HepG2 (cell line): ENCODE data around the gene MARCHF9. TPM values are rescaled to one million over a fixed set of nuclear protein-coding genes. Genes with fewer than 3 reads are reported as not detected.
A peak's percentile ranks its signal among the peaks of the same experiment; 100 is the strongest.

Source experiments
- ADNP ChIP-seq: sonication (generic); formaldehyde crosslinking; IDR thresholded peaks from 2 replicates; pipeline ENCODE4 v1.4.0; 2020; ENCODE audit warnings: missing genetic modification reagents
- BCL6 ChIP-seq: IDR thresholded peaks from 2 replicates; pipeline ENCODE4 v1.6.1; 2016; ENCODE audit warnings: missing genetic modification reagents, missing compliant biosample characterization
- BRCA1 ChIP-seq: sonication (generic); formaldehyde crosslinking; IDR thresholded peaks from 2 replicates; pipeline ENCODE4 v1.4.0; 2020; ENCODE audit warnings: missing genetic modification reagents
- FLYWCH1 ChIP-seq: sonication (generic); formaldehyde crosslinking; IDR thresholded peaks from 2 replicates; pipeline ENCODE4 v1.8.1; 2023; ENCODE audit warnings: mild to moderate bottlenecking, missing genetic modification reagents
- FOSL2 ChIP-seq: sonication (generic); formaldehyde crosslinking; IDR thresholded peaks from 2 replicates; pipeline ENCODE4 v1.4.0; 2020; ENCODE audit warnings: missing genetic modification reagents
- GABPB1 ChIP-seq: IDR thresholded peaks from 2 replicates; pipeline ENCODE4 v1.6.1; 2016; ENCODE audit warnings: mild to moderate bottlenecking, missing genetic modification reagents, moderate library complexity, missing compliant biosample characterization
- KAT2B ChIP-seq: fragments of 150-350 bp; IDR thresholded peaks from 2 replicates; pipeline ENCODE4 v1.6.1; 2014; ENCODE audit warnings: low read depth, low read length, borderline replicate concordance
- KDM5B ChIP-seq: sonication (generic); formaldehyde crosslinking; IDR thresholded peaks from 2 replicates; pipeline ENCODE4 v1.4.0; 2020; ENCODE audit warnings: missing genetic modification reagents, mild to moderate bottlenecking, borderline replicate concordance
- MAZ ChIP-seq, 2 experiments: sonication (generic) in 1 of 2; formaldehyde crosslinking in 1 of 2; IDR thresholded peaks; 2 replicates each; pipeline versions ENCODE4 v1.5.0 to v1.6.1; 2012 to 2020; ENCODE audit warnings: low read depth in 2 of 2, mild to moderate bottlenecking in 2 of 2, borderline replicate concordance in 1 of 2, improper control_type of control experiment in 1 of 2, low read length in 1 of 2, missing genetic modification reagents in 1 of 2, moderate library complexity in 1 of 2
- PAWR ChIP-seq: sonication (generic); formaldehyde crosslinking; IDR thresholded peaks from 2 replicates; pipeline ENCODE4 v1.4.0; 2020; ENCODE audit warnings: missing genetic modification reagents, mild to moderate bottlenecking, borderline replicate concordance
- PHF20 ChIP-seq: sonication (generic); formaldehyde crosslinking; IDR thresholded peaks from 2 replicates; pipeline ENCODE4 v1.5.0; 2020; ENCODE audit warnings: mild to moderate bottlenecking, missing genetic modification reagents
- PLSCR1 ChIP-seq: sonication (generic); formaldehyde crosslinking; IDR thresholded peaks from 2 replicates; pipeline ENCODE4 v1.5.0; 2020; ENCODE audit warnings: missing genetic modification reagents, mild to moderate bottlenecking, borderline replicate concordance
- SMAD1 ChIP-seq: sonication (generic); formaldehyde crosslinking; IDR thresholded peaks from 2 replicates; pipeline ENCODE4 v1.4.0; 2020; ENCODE audit warnings: missing genetic modification reagents, low read depth, mild to moderate bottlenecking, borderline replicate concordance
- ZFP90 ChIP-seq: sonication (generic); formaldehyde crosslinking; IDR thresholded peaks from 2 replicates; pipeline ENCODE4 v1.8.0; 2022; ENCODE audit warnings: missing genetic modification reagents, mild to moderate bottlenecking, inconsistent platforms, borderline replicate concordance
- ZMYM4 ChIP-seq: sonication (generic); formaldehyde crosslinking; IDR thresholded peaks from 2 replicates; pipeline ENCODE4 v1.8.1; 2023; ENCODE audit warnings: mild to moderate bottlenecking, missing genetic modification reagents
- ZNF160 ChIP-seq: sonication (generic); formaldehyde crosslinking; IDR thresholded peaks from 2 replicates; pipeline ENCODE4 v1.8.0; 2022; ENCODE audit warnings: mild to moderate bottlenecking, inconsistent platforms, missing genetic modification reagents
- ZNF709 ChIP-seq: sonication (generic); formaldehyde crosslinking; IDR thresholded peaks from 2 replicates; pipeline ENCODE4 v1.5.0; 2020; ENCODE audit warnings: mild to moderate bottlenecking, missing genetic modification reagents
- polyA plus RNA-seq, 8 experiments: library from polyadenylated mRNA; depleted of rRNA in 3 of 8; stranded (reverse) in 7 of 8; unstranded in 1 of 8; fragments of >200 nt; fragmentation: Illumina TruSeq in 4 of 8; extraction: Trizol in 4 of 8; gene quantifications; 2 replicates each; pipeline versions ENCODE4 v1.2.1 to v1.2.3, GENCODE V29; 2011 to 2016; ENCODE audit warnings: low read depth in 4 of 8, missing spikeins in 1 of 8, mixed read lengths in 1 of 8; ENCODE audit not compliant: insufficient read depth in 1 of 8
- total RNA-seq, 5 experiments: library from RNA; depleted of rRNA; stranded (reverse); fragments of >200 nt; fragmentation: Illumina TruSeq; extraction: Trizol; gene quantifications; 2 replicates each; pipeline ENCODE4 v1.2.3, GENCODE V29; 2016; ENCODE audit warnings: low read depth in 1 of 5
- TF ChIP-seq, protein P1 (sequence below): sonication (generic); formaldehyde crosslinking; IDR thresholded peaks from 2 replicates; pipeline ENCODE4 v1.4.0; 2020; ENCODE audit warnings: missing genetic modification reagents, borderline replicate concordance
- TF ChIP-seq, protein P2 (sequence below): sonication (generic); formaldehyde crosslinking; IDR thresholded peaks from 2 replicates; pipeline ENCODE4 v1.4.0; 2020; ENCODE audit warnings: mild to moderate bottlenecking, low read depth, missing genetic modification reagents
- TF ChIP-seq, protein P3 (sequence below): sonication (generic); formaldehyde crosslinking; IDR thresholded peaks from 2 replicates; pipeline ENCODE4 v1.9.0; 2022; ENCODE audit warnings: low read depth, missing genetic modification reagents
- TF ChIP-seq, protein P4 (sequence below): sonication (generic); formaldehyde crosslinking; IDR thresholded peaks from 2 replicates; pipeline ENCODE4 v1.5.0; 2020; ENCODE audit warnings: missing genetic modification reagents, mild to moderate bottlenecking, borderline replicate concordance

The MARCHF9 gene
- total and polyA plus RNA-seq, 2 of the 13 experiments (the other 11 are each of a cell fraction or from before 2014, with no cell fraction given): 5.7 to 9.6 TPM

DNA sequence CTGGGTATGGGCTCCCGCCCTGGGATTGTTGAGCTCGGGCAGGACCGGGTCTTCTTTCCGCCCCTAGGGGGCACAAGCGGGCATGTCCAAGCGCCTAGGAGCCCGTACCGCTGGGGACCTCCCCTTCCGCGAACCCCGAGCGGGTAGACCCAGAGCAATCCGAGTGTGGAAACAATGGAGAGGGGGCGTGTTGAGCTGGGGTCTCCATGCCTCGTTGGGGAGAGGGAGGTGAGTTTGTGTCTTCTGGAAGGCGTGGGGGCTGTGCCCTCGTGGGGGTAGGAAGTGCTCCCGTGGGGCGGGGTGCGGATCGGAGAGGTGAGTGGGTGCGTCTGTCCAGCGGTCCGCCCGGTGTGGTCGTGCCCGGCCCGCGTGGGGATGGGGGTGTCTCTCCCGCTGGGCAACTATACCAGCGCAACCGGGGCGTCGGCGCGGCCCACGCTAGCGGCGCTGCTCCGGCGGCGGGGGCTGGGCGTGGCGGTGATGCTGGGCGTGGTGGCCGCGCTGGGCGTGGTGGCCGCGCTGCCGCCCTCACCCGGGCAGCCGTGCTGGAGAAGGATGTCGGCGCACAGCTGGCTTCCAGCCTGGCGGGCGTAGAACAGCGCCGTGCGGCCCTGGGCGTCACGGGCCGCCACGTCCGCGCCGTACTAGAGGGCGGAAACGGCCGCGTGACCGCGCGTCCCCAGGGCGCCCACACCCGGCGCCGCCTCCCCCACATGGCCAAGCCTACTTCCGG, 28.6 kb upstream of the MARCHF9 start (continued):
- TF ChIP-seq BRCA1 (CRISPR knock-in tag): no peak
- TF ChIP-seq, protein P1, sequence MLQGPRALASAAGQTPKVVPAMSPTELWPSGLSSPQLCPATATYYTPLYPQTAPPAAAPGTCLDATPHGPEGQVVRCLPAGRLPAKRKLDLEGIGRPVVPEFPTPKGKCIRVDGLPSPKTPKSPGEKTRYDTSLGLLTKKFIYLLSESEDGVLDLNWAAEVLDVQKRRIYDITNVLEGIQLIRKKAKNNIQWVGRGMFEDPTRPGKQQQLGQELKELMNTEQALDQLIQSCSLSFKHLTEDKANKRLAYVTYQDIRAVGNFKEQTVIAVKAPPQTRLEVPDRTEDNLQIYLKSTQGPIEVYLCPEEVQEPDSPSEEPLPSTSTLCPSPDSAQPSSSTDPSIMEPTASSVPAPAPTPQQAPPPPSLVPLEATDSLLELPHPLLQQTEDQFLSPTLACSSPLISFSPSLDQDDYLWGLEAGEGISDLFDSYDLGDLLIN (CRISPR knock-in tag): no peak
- TF ChIP-seq, protein P2, sequence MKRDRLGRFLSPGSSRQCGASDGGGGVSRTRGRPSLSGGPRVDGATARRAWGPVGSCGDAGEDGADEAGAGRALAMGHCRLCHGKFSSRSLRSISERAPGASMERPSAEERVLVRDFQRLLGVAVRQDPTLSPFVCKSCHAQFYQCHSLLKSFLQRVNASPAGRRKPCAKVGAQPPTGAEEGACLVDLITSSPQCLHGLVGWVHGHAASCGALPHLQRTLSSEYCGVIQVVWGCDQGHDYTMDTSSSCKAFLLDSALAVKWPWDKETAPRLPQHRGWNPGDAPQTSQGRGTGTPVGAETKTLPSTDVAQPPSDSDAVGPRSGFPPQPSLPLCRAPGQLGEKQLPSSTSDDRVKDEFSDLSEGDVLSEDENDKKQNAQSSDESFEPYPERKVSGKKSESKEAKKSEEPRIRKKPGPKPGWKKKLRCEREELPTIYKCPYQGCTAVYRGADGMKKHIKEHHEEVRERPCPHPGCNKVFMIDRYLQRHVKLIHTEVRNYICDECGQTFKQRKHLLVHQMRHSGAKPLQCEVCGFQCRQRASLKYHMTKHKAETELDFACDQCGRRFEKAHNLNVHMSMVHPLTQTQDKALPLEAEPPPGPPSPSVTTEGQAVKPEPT: no peak
- TF ChIP-seq PAWR (CRISPR knock-in tag): no peak
- TF ChIP-seq FOSL2 (CRISPR knock-in tag): no peak
- peak; percentile 46; the same call in 1 of the 2 replicates for TF ChIP-seq GABPB1
- no peak for TF ChIP-seq ADNP (CRISPR knock-in tag)
- 0 out of 2 replicates have a peak, but pooled peaks have one; percentile 29 for TF ChIP-seq PHF20 (CRISPR knock-in tag)
- TF ChIP-seq, protein P3, sequence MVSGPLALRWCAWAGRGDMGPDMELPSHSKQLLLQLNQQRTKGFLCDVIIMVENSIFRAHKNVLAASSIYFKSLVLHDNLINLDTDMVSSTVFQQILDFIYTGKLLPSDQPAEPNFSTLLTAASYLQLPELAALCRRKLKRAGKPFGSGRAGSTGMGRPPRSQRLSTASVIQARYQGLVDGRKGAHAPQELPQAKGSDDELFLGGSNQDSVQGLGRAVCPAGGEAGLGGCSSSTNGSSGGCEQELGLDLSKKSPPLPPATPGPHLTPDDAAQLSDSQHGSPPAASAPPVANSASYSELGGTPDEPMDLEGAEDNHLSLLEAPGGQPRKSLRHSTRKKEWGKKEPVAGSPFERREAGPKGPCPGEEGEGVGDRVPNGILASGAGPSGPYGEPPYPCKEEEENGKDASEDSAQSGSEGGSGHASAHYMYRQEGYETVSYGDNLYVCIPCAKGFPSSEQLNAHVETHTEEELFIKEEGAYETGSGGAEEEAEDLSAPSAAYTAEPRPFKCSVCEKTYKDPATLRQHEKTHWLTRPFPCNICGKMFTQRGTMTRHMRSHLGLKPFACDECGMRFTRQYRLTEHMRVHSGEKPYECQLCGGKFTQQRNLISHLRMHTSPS (CRISPR knock-in tag): no peak
- peak; percentile 38; the same call in 1 of the 2 replicates for TF ChIP-seq ZFP90 (CRISPR knock-in tag)
- no peak for TF ChIP-seq KAT2B
- TF ChIP-seq KDM5B (CRISPR knock-in tag): peak; percentile 19; the same call in 1 of the 2 replicates
- 0 out of 2 replicates have a peak, but pooled peaks have one; percentile 22 for TF ChIP-seq MAZ (IDR thresholded peaks at IDR 0.05; ENCODE audit: borderline replicate concordance, low read depth, low read length)
- peak; percentile 83 for TF ChIP-seq MAZ (CRISPR knock-in tag; IDR thresholded peaks at IDR 0.05; ENCODE audit: low read depth)
- TF ChIP-seq, protein P4, sequence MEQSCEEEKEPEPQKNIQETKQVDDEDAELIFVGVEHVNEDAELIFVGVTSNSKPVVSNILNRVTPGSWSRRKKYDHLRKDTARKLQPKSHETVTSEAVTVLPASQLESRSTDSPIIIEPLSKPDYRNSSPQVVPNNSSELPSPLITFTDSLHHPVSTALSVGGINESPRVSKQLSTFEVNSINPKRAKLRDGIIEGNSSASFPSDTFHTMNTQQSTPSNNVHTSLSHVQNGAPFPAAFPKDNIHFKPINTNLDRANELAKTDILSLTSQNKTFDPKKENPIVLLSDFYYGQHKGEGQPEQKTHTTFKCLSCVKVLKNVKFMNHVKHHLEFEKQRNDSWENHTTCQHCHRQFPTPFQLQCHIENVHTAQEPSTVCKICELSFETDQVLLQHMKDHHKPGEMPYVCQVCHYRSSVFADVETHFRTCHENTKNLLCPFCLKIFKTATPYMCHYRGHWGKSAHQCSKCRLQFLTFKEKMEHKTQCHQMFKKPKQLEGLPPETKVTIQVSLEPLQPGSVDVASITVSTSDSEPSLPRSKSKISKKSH (CRISPR knock-in tag): 0 out of 2 replicates have a peak, but pooled peaks have one; percentile 67
- peak; percentile 47; the same call in 1 of the 2 replicates for TF ChIP-seq ZMYM4 (CRISPR knock-in tag)
- TF ChIP-seq ZNF160 (CRISPR knock-in tag): no peak
- TF ChIP-seq PLSCR1: no peak
- TF ChIP-seq ZNF709 (CRISPR knock-in tag): 0 out of 2 replicates have a peak, but pooled peaks have one; percentile 23
- no peak for TF ChIP-seq FLYWCH1 (CRISPR knock-in tag)
- 0 out of 2 replicates have a peak, but pooled peaks have one; percentile 25 for TF ChIP-seq SMAD1 (CRISPR knock-in tag)
- TF ChIP-seq BCL6 (CRISPR knock-in tag): no peak
